MM.1S (cell line): ENCODE measurements around the gene CELA1.

Experiments used
- DNase-seq: peaks from one replicate; pipeline ENCODE4 v3.0.0-alpha.2; 2015
- H2AFZ ChIP-seq: fragments of 300-600 bp; sonication (generic); 2 replicates; pipeline ENCODE4 v1.6.0; 2016; ENCODE audit warnings: antibody characterized with exemption, low read length
- H3F3A ChIP-seq: fragments of 300-600 bp; sonication (generic); 2 replicates; pipeline ENCODE4 v1.6.1; 2016; ENCODE audit warnings: mild to moderate bottlenecking, antibody characterized with exemption, low read length, moderate library complexity, mixed read lengths; ENCODE audit not compliant: insufficient read depth
- H3K27ac ChIP-seq: fragments of 300-600 bp; sonication (generic); 2 replicates; pipeline ENCODE4 v1.5.1; 2016; ENCODE audit warnings: mild to moderate bottlenecking, low read length
- H3K27me3 ChIP-seq: fragments of 300-600 bp; sonication (generic); replicated peaks from 2 replicates; pipeline ENCODE4 v1.6.0; 2016; ENCODE audit warnings: low read length; ENCODE audit not compliant: insufficient read depth
- H3K36me3 ChIP-seq: fragments of 300-600 bp; sonication (generic); replicated peaks from 2 replicates; pipeline ENCODE4 v1.6.1; 2016; ENCODE audit warnings: mild to moderate bottlenecking, low read length, mixed read lengths; ENCODE audit not compliant: insufficient read depth
- H3K4me1 ChIP-seq: fragments of 300-600 bp; sonication (generic); 2 replicates; pipeline ENCODE4 v1.6.1; 2016; ENCODE audit warnings: low read length, mixed read lengths
- H3K4me2 ChIP-seq: fragments of 300-600 bp; sonication (generic); 2 replicates; pipeline ENCODE4 v1.6.0; 2016; ENCODE audit warnings: low read depth, low read length
- H3K4me3 ChIP-seq: fragments of 300-600 bp; sonication (generic); 2 replicates; pipeline ENCODE4 v1.5.1; 2016; ENCODE audit warnings: low read length, mixed read lengths
- H3K79me2 ChIP-seq: fragments of 300-600 bp; sonication (generic); 2 replicates; pipeline ENCODE4 v1.6.1; 2016; ENCODE audit warnings: mixed run types, low read length, mixed read lengths
- H3K9ac ChIP-seq: fragments of 300-600 bp; sonication (generic); 2 replicates; pipeline ENCODE4 v1.6.1; 2016; ENCODE audit warnings: low read length, mixed read lengths
- H3K9me2 ChIP-seq: fragments of 300-600 bp; sonication (generic); replicated peaks from 2 replicates; pipeline ENCODE4 v1.6.1; 2016; ENCODE audit warnings: mild to moderate bottlenecking, low read length, mixed read lengths; ENCODE audit not compliant: insufficient read depth
- H3K9me3 ChIP-seq: fragments of 300-600 bp; sonication (generic); replicated peaks from 2 replicates; pipeline ENCODE4 v1.6.1; 2016; ENCODE audit warnings: mild to moderate bottlenecking, low read length, mixed read lengths; ENCODE audit not compliant: insufficient read depth
- H4K20me1 ChIP-seq: fragments of 300-600 bp; sonication (generic); 2 replicates; pipeline ENCODE4 v1.6.1; 2016; ENCODE audit warnings: mild to moderate bottlenecking, low read length, moderate library complexity, mixed read lengths; ENCODE audit not compliant: insufficient read depth
- CTCF ChIP-seq: fragments of 300-600 bp; sonication (generic); IDR thresholded peaks from 2 replicates; pipeline ENCODE4 v1.5.1; 2016; ENCODE audit warnings: antibody characterized with exemption, low read length, mixed read lengths
- EZH2 ChIP-seq: fragments of 300-600 bp; sonication (generic); optimal IDR thresholded peaks from 2 replicates; pipeline ENCODE3; 2017; ENCODE audit warnings: low read depth, mild to moderate bottlenecking, antibody characterized with exemption, low read length, mixed read lengths
- EZH2phosphoT487 ChIP-seq: fragments of 300-600 bp; sonication (generic); IDR thresholded peaks from 2 replicates; pipeline ENCODE4 v1.6.1; 2018; ENCODE audit warnings: antibody characterized with exemption, low read length

The CELA1 gene

GRCh38 chr12:51361161-51362016, 14.9 kb upstream of the CELA1 start:
- Histone ChIP-seq H3K4me2 (no peak overlapping the region), H3K36me3 (no peaks in the 10 kb centered on the region), H3F3A (no peaks in the 10 kb centered on the region), H3K4me3 (no peak overlapping the region), H2AFZ (no peak overlapping the region), H3K27me3 (no peaks in the 10 kb centered on the region), H3K9me3 (no peaks in the 10 kb centered on the region), H3K4me1 (no peaks in the 10 kb centered on the region), H3K9ac (no peak overlapping the region), H3K27ac (no peak overlapping the region), H3K79me2 (no peaks in the 10 kb centered on the region), H3K9me2 (no peaks in the 10 kb centered on the region), H4K20me1 (no peaks in the 10 kb centered on the region)
- no peak for TF ChIP-seq CTCF
- no peak for TF ChIP-seq EZH2phosphoT487
- no peak for TF ChIP-seq EZH2
- DNase-seq = no peak

- Histone ChIP-seq H3K4me2 (no peak overlapping the region), H3F3A (no peaks in the 10 kb centered on the region), H3K9me2 (no peaks in the 10 kb centered on the region), H3K9me3 (no peaks in the 10 kb centered on the region), H3K36me3 (no peaks in the 10 kb centered on the region), H3K4me3 (no peak overlapping the region), H3K27me3 (no peaks in the 10 kb centered on the region), H4K20me1 (no peaks in the 10 kb centered on the region), H2AFZ (no peak overlapping the region), H3K9ac (no peak overlapping the region), H3K27ac (no peak overlapping the region), H3K79me2 (no peaks in the 10 kb centered on the region), H3K4me1 (no peaks in the 10 kb centered on the region)
- TF ChIP-seq EZH2 (no peak), EZH2phosphoT487 (no peak), CTCF (no peak)
- DNase-seq = no peak
These were observed 13.8 kb upstream of the CELA1 start for GRCh38 chr12:51360315-51360714.

GRCh38 chr12:51359851-51360250, 13.4 kb upstream of the CELA1 start:
- no peaks in the 10 kb centered on the region for H4K20me1 ChIP-seq
- H3K9ac ChIP-seq = no peak overlapping the region
- H3K36me3 ChIP-seq = no peaks in the 10 kb centered on the region
- H3K9me2 ChIP-seq = no peaks in the 10 kb centered on the region
- no peak overlapping the region for H2AFZ ChIP-seq
- no peak for DNase-seq
- TF ChIP-seq EZH2phosphoT487 (no peak), EZH2 (no peak), CTCF (no peak)
- no peaks in the 10 kb centered on the region for H3K27me3 ChIP-seq
- no peak overlapping the region for H3K4me2 ChIP-seq
- H3K4me1 ChIP-seq = no peaks in the 10 kb centered on the region
- H3K27ac ChIP-seq = no peak overlapping the region
- H3K4me3 ChIP-seq = no peak overlapping the region
- no peaks in the 10 kb centered on the region for H3K9me3 ChIP-seq
- no peaks in the 10 kb centered on the region for H3F3A ChIP-seq
- H3K79me2 ChIP-seq = no peaks in the 10 kb centered on the region
